Measurements from ENCODE around the gene ZYG11A. TPM values are rescaled to one million over a fixed set of nuclear protein-coding genes. Genes with fewer than 3 reads are reported as not detected.

The ZYG11A gene
- total and polyA plus RNA-seq, 2 of the 13 experiments (the other 11 are each of a cell fraction or from before 2014, with no cell fraction given): not detected

- TF ChIP-seq ZNF761 (CRISPR knock-in tag; conservative IDR thresholded peaks at IDR 0.05): no peak
- no peak for TF ChIP-seq TCF7 (IDR thresholded peaks at IDR 0.05; ENCODE audit: low read depth)
- no peak for TF ChIP-seq BHLHE40 (IDR thresholded peaks at IDR 0.05; ENCODE audit: low read length)
- TF ChIP-seq JUND (CRISPR knock-in tag; IDR thresholded peaks at IDR 0.05): no peak
- TF ChIP-seq ZNF782 (CRISPR knock-in tag; IDR thresholded peaks at IDR 0.05; ENCODE audit: borderline replicate concordance): no peak
- no peak for TF ChIP-seq ZNF549 (CRISPR knock-in tag; IDR thresholded peaks at IDR 0.05)
- TF ChIP-seq ZNF878 (CRISPR knock-in tag; IDR thresholded peaks at IDR 0.05): no peak; the same call in 1 of the 2 replicates
- TF ChIP-seq NR0B2 (CRISPR knock-in tag; IDR thresholded peaks at IDR 0.05): no peak
- TF ChIP-seq ZNF639 (CRISPR knock-in tag; conservative IDR thresholded peaks at IDR 0.05): no peak
- no peak for TF ChIP-seq E2F5 (CRISPR knock-in tag; conservative IDR thresholded peaks at IDR 0.05)
- no peak for TF ChIP-seq CEBPB (IDR thresholded peaks at IDR 0.05; ENCODE audit: borderline replicate concordance, low read depth, low read length)
- TF ChIP-seq PBX2 (CRISPR knock-in tag; IDR thresholded peaks at IDR 0.05): no peak
- TF ChIP-seq ZNF253 (CRISPR knock-in tag; IDR thresholded peaks at IDR 0.05; ENCODE audit: borderline replicate concordance): no peak
- TF ChIP-seq HMGA1 (CRISPR knock-in tag; conservative IDR thresholded peaks at IDR 0.05): no peak
- no peak for TF ChIP-seq CHD2 (IDR thresholded peaks at IDR 0.05; ENCODE audit: low read depth, low read length)
- TF ChIP-seq ESRRA (CRISPR knock-in tag; IDR thresholded peaks at IDR 0.05; ENCODE audit: low read depth): no peak
- no peak for TF ChIP-seq ZNF558 (CRISPR knock-in tag; IDR thresholded peaks at IDR 0.05; ENCODE audit: borderline replicate concordance)
- TF ChIP-seq POLR2A (IDR thresholded peaks at IDR 0.05; ENCODE audit: insufficient read depth in 1 of 2, low read depth in 2 of 2, low read length in 2 of 2): no peak
- peak; percentile 65; the same call in 1 of the 2 replicates for TF ChIP-seq RARA (CRISPR knock-in tag; IDR thresholded peaks at IDR 0.05)
- TF ChIP-seq MLXIP (CRISPR knock-in tag; IDR thresholded peaks at IDR 0.05; ENCODE audit: borderline replicate concordance): no peak
- no peak for TF ChIP-seq GATA4 (IDR thresholded peaks at IDR 0.05; ENCODE audit: borderline replicate concordance, low read depth)
- TF ChIP-seq ZNF790 (CRISPR knock-in tag; IDR thresholded peaks at IDR 0.05; ENCODE audit: borderline replicate concordance): no peak
- no peak for TF ChIP-seq ZNF773 (CRISPR knock-in tag; IDR thresholded peaks at IDR 0.05; ENCODE audit: borderline replicate concordance)
- no peak for TF ChIP-seq ZNF597 (CRISPR knock-in tag; IDR thresholded peaks at IDR 0.05)
- no peak for TF ChIP-seq NFE2L1 (CRISPR knock-in tag; IDR thresholded peaks at IDR 0.05; ENCODE audit: borderline replicate concordance)
Measured at GRCh38 chr1:52925571-52926005, 83.0 kb downstream of the ZYG11A start (continued).

All from HepG2 (cell line).